HG02623 (cell line): Measurements from ENCODE around the gene PEX26.
"Not testable (repeated sequence)": the region's sequence is repeated elsewhere in the genome, so short reads cannot be mapped to it uniquely, and the experiment has no call there.

Experiments
- ATAC-seq: cut with Tn5 transposase; IDR thresholded peaks from one replicate; pipeline ENCODE4 v1.9.1; 2021; ENCODE audit warnings: moderate library complexity; ENCODE audit not compliant: unreplicated experiment

Gene PEX26

GRCh38 chr22:18093661-18094060, 15.9 kb downstream of the PEX26 start:
- ATAC-seq: no peak

- ATAC-seq: no peak
Measured at GRCh38 chr22:18095101-18095805, 17.5 kb downstream of the PEX26 start.

GRCh38 chr22:18096823-18097222, 19.0 kb downstream of the PEX26 start:
- no peak for ATAC-seq

- ATAC-seq: no peak
Measured at GRCh38 chr22:18100781-18101180, 23.0 kb downstream of the PEX26 start.

GRCh38 chr22:18101536-18101935, 23.7 kb downstream of the PEX26 start:
- ATAC-seq: no peak

- no peak for ATAC-seq
Measured at GRCh38 chr22:18103527-18104269, 25.9 kb downstream of the PEX26 start.

GRCh38 chr22:18104566-18104965, 26.8 kb downstream of the PEX26 start:
- no peak for ATAC-seq

- ATAC-seq: not testable (repeated sequence)
Measured at GRCh38 chr22:18105981-18106380, 28.2 kb downstream of the PEX26 start.

- ATAC-seq: not testable (repeated sequence)
Measured at GRCh38 chr22:18106550-18107341, 29.0 kb downstream of the PEX26 start.

GRCh38 chr22:18108187-18108586, 30.4 kb downstream of the PEX26 start:
- no peak for ATAC-seq

GRCh38 chr22:18109410-18110193, 31.8 kb downstream of the PEX26 start:
- ATAC-seq: no peak

- no peak for ATAC-seq
Measured at GRCh38 chr22:18110194-18110953, 32.6 kb downstream of the PEX26 start, which contains the start of gene TUBA8. Gene TUBA8 (plus strand): TSS chr22:18110809. CDS start chr22:18110866, 57 bp downstream.

GRCh38 chr22:18110954-18111758, 33.4 kb downstream of the PEX26 start:
- no peak for ATAC-seq

GRCh38 chr22:18111759-18112330, 34.1 kb downstream of the PEX26 start:
- ATAC-seq: no peak

GRCh38 chr22:18112440-18112839, 34.6 kb downstream of the PEX26 start:
- no peak for ATAC-seq

GRCh38 chr22:18113680-18114394, 36.0 kb downstream of the PEX26 start:
- ATAC-seq: no peak

- no peak for ATAC-seq
Measured at GRCh38 chr22:18114495-18114894, 36.7 kb downstream of the PEX26 start.

GRCh38 chr22:18114976-18115652, 37.3 kb downstream of the PEX26 start:
- ATAC-seq: no peak
